Measurements from ENCODE around the gene CAPN1. TPM values are rescaled to one million over a fixed set of nuclear protein-coding genes. Genes with fewer than 3 reads are reported as not detected.

Gene CAPN1
- total and polyA plus RNA-seq, 10 donors, result 61.6 to 203 (median 145) TPM

GRCh38 chr11:65157336-65157735 is 24.4 kb upstream of the CAPN1 start:
- 36 to 64% (median 53%) methylated on average over 3 of the region's 3 CpGs for WGBS, 5 donors
- no peak for DNase-seq
- Histone ChIP-seq H3K4me3 (no peak overlapping the region), H3K36me3 (no peaks in the 10 kb centered on the region), H3K9me3 (no peaks in the 10 kb centered on the region), H3K4me1 (peaks cover 0 to 4% (median under 1%) of the 10 kb centered on the region in 6 donors), H3K27ac (no peak overlapping the region), H3K27me3 (replicated peaks in 1 of 7) (no peaks in the 10 kb centered on the region)
- intact Hi-C loops (cut with DNase I; ENCODE audit: low total_unique reads), result no loop called here
- TF ChIP-seq CTCF (IDR thresholded peaks at IDR 0.05 in 8 of 11, conservative IDR thresholded peaks at IDR 0.05 in 3 of 11) (no peak), POLR2AphosphoS5 (IDR thresholded peaks at IDR 0.05) (no peak), POLR2A (IDR thresholded peaks at IDR 0.05) (no peak)

GRCh38 chr11:65159012-65159411 is 22.7 kb upstream of the CAPN1 start:
- Histone ChIP-seq H3K27me3 (replicated peaks in 1 of 7) (no peaks in the 10 kb centered on the region), H3K9me3 (no peaks in the 10 kb centered on the region), H3K4me3 (no peak overlapping the region), H3K27ac (no peak overlapping the region), H3K4me1 (no peaks in the 10 kb centered on the region), H3K36me3 (no peaks in the 10 kb centered on the region)
- intact Hi-C loops (cut with DNase I; ENCODE audit: low total_unique reads), result no loop called here
- no peak for DNase-seq
- WGBS, 5 donors, result 62 to 83% (median 69%) methylated on average over 5 of the region's 5 CpGs
- no peak for TF ChIP-seq POLR2AphosphoS5 (IDR thresholded peaks at IDR 0.05)
- no peak for TF ChIP-seq POLR2A (IDR thresholded peaks at IDR 0.05)
- TF ChIP-seq CTCF (IDR thresholded peaks at IDR 0.05 in 8 of 11, conservative IDR thresholded peaks at IDR 0.05 in 3 of 11), result no peak

- no peaks in the 10 kb centered on the region for H3K36me3 ChIP-seq
- H3K4me1 ChIP-seq, result no peaks in the 10 kb centered on the region
- H3K27me3 ChIP-seq (replicated peaks in 1 of 7), result no peaks in the 10 kb centered on the region
- no peak for TF ChIP-seq POLR2AphosphoS5 (IDR thresholded peaks at IDR 0.05)
- TF ChIP-seq CTCF (IDR thresholded peaks at IDR 0.05 in 8 of 11, conservative IDR thresholded peaks at IDR 0.05 in 3 of 11), result no peak
- H3K9me3 ChIP-seq, result no peaks in the 10 kb centered on the region
- no peak for DNase-seq
- H3K4me3 ChIP-seq, result no peak overlapping the region
- 72 to 84% (median 79%) methylated on average over 3 of the region's 3 CpGs for WGBS, 5 donors
- intact Hi-C loops (cut with DNase I; ENCODE audit: low total_unique reads), result no loop called here
- no peak overlapping the region for H3K27ac ChIP-seq
These were observed 21.1 kb upstream of the CAPN1 start for GRCh38 chr11:65160643-65161042.

- Histone ChIP-seq H3K27me3 (replicated peaks in 1 of 7) (no peaks in the 10 kb centered on the region), H3K4me1 (peaks cover 0 to 2% (median 0%) of the 10 kb centered on the region in 6 donors), H3K9me3 (no peaks in the 10 kb centered on the region), H3K27ac (no peak overlapping the region), H3K4me3 (no peak overlapping the region), H3K36me3 (no peaks in the 10 kb centered on the region)
- DNase-seq, result no peak
- TF ChIP-seq POLR2AphosphoS5 (IDR thresholded peaks at IDR 0.05) (no peak), POLR2A (IDR thresholded peaks at IDR 0.05) (no peak), CTCF (IDR thresholded peaks at IDR 0.05 in 8 of 11, conservative IDR thresholded peaks at IDR 0.05 in 3 of 11) (no peak)
- WGBS, 5 donors, result 76 to 90% (median 80%) methylated on average over 2 of the region's 2 CpGs
- intact Hi-C loops (cut with DNase I; ENCODE audit: low total_unique reads), result no loop called here
These were observed 18.0 kb upstream of the CAPN1 start for GRCh38 chr11:65163684-65164083.
